Fibroblast of lung (primary cell): ENCODE measurements around the gene NUP210.

Experiments
- CTCF ChIP-seq, 2 donors: IDR thresholded peaks in 1 of 2; conservative IDR thresholded peaks in 1 of 2; 1 replicate in 1 of 2; 2 replicates in 1 of 2; pipeline ENCODE4 v1.5.1; 2011 to 2012; ENCODE audit warnings: low read length in 2 of 2, control low read depth in 1 of 2, inconsistent platforms in 1 of 2, low read depth in 1 of 2, mild to moderate bottlenecking in 1 of 2
- EZH2 ChIP-seq: IDR thresholded peaks from 2 replicates; pipeline ENCODE4 v1.5.1; 2012; ENCODE audit warnings: low read length, control low read depth, mild to moderate bottlenecking; ENCODE audit errors: missing control alignments

GRCh38 chr3:13376091-13376490 lies 44.0 kb downstream of the NUP210 start:
- TF ChIP-seq CTCF (conservative IDR thresholded peaks at IDR 0.05 in 1 of 2, IDR thresholded peaks at IDR 0.05 in 1 of 2; ENCODE audit: low read depth in 1 of 2, low read length in 2 of 2) = no peak
- TF ChIP-seq EZH2 = no peak
